ENCODE measurements around the gene EFHC1.

EFHC1 gene

DNA sequence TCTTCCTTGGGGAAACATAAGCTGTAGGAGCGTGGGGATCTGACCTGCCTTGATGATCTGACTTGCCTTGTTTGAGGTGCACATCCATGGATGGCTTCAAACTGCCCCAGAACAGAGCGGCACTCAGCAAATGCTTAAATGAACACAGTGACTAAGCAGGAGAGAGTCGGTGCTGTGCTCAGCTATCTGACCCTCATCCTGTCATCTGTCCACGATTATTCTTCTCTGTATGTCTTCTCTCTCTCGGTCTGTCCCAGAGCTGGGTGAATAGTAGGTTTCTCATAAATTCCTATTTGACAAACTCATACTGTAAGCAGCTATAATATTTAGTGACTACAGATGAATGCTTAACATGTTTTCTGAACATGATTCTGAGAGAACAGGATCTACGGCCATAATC lies 119.5 kb downstream of the EFHC1 start:
- DNase-seq (ENCODE audit: low spot score) = no peak

DNA sequence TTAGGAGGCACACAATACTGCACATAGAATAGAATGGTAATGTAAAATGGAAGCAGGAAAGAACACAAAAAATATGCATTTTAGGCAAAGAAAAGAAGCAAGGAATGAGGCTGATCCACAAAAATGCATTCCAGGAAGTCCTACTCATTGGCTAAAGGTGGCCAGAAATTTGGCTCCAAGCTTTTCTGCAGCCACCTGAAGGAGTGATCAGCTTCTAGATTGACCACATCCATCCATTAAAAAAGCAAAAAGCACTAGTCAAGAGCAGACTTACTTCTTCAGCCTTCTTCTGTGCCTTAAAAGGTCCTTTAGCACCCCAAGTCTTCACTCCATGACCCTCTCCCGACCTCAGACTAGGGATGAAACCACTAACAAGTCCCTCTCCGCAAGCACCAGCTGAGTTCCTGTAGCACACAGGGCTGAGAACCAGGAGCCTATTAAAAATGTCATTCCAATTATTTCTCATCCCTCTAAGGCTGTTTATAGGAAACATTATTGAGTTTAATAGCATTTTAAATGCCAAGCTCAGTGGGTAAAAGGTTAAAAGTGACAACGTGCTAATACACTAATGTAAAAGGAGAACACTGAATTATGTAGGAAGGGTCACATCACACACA lies 120.3 kb downstream of the EFHC1 start:
- no peak for DNase-seq (ENCODE audit: low spot score)

DNA sequence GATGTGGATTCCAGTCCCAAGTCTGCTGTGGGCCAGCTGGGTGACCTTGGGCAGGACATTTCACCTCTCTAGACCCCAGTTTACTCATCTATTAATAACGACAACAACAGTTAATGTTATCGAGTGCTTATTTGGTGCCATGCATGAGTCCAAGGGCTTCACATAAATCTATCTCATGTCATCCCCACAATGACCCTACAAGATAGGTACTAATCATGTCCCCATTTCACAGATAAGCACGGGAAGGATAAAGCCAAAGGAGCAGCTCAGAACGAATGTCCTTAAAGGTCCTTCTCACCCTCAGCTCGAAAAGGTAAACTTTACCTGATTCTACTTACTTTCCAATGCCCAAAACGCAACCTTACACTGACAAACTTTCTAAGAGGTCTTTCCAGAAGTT lies 121.0 kb downstream of the EFHC1 start:
- DNase-seq (ENCODE audit: low spot score) = no peak

DNA sequence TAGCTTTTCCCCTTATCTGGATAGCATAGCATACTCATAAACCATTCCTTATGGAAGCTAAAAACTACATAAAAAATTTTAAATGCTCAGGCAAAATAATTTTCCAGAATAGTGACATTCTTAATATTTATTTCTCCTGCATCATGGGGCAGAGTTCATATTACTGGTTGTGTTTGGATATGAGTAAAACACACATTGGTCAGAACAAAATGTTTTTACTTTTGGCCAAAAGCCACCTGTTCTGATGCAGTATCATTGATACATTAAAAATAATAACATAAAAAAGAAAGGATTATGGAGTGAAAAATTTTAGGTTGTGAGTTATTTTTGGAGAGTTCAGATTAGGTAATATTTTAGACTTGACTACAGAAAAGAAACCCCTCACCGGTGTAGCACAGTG lies 123.1 kb downstream of the EFHC1 start:
- no peak for DNase-seq (ENCODE audit: low spot score)

- no peak for DNase-seq (ENCODE audit: low spot score)
Observed at GRCh38 chr6:52543729-52544601, 123.8 kb downstream of the EFHC1 start.

- no peak for DNase-seq (ENCODE audit: low spot score)
Observed at GRCh38 chr6:52544602-52545405, 124.7 kb downstream of the EFHC1 start.

DNA sequence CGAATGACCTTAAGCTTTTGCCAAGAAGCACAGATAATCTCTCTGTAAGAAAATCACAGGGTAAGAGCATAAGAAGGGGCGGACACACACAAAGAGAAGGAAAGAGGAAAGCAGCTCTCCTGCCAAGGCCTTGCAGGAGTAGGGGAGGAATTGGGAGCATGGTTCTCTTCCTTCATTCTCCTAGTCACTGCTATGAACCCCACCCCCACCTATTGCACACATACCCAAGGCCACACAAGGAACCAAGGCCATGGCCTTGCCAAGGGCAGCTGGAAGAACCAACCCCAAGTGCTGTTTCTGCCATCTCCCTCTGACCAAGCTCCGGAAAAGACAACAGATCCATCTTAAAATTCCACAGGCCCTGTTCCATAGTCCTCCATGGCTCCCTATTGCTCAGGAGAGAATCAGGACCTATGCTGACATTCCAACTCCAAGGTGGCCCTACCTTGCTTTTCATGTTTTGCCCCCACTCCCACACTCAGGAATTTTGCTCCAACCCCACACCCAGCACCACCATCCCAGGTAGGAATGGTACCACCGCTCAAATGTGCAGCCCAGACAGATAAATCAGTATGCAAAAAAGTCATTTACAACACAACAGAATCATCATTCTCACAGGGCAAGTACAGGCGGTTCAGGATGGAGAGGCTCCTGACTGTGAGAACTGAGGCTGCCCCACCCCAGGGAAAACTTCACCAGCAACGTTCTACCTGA lies 125.4 kb downstream of the EFHC1 start:
- DNase-seq (ENCODE audit: low spot score) = no peak

DNA sequence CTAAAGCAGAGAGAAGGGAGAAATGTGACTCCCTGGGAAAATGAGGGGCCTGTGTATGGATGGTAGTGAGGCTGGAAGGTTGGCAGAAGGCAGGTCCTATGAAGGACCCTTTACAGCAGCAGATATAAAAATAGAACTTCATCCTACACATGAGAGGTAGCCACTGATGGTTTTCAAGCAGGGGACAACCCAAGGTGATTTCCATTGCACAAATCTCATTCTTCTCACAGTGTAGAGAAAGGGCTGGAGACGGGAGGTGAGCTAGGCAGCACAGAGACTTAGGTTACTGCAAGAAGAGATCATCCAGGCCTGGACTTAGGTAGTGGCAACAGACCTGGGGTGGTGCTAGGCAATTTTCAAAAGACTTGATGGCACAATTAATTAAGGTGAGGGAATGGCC lies 126.0 kb downstream of the EFHC1 start:
- no peak for DNase-seq (ENCODE audit: low spot score)

GRCh38 chr6:52546678-52547077 lies 126.5 kb downstream of the EFHC1 start:
- no peak for DNase-seq (ENCODE audit: low spot score)

DNA sequence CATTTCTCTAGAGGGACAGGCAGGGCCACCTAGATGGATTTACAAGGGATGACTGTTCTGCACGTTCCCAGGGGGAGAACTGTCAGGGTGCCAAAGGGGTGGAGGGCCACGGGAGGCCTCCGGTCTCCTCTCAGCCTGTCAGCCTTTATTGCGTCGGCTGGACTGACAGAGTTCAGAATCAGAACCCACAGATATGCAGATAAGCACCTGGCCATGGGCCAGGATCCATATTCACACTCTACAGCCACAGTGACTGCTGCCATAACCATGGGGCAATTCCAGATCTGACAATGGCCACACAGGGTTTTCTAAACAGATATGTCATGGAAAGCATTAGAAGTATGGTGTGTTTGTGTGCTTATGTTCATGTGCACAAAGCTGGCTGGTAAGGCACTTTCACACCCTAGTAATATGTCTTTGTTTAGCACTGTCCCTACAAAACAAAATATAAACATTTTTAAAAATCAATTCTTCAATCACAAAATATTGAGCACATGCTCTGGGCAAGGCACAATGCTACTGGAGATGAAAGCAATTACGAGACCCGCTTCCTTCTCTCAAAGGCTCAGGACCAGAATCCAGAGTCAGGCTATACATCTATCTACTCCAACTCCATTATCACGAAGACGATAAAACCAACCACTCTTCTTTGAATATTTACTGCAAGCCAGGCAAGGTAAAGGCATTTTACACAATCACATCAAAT lies 127.7 kb downstream of the EFHC1 start:
- no peak for DNase-seq (ENCODE audit: low spot score)

GRCh38 chr6:52548353-52548713 lies 128.2 kb downstream of the EFHC1 start:
- DNase-seq (ENCODE audit: low spot score) = no peak

DNA sequence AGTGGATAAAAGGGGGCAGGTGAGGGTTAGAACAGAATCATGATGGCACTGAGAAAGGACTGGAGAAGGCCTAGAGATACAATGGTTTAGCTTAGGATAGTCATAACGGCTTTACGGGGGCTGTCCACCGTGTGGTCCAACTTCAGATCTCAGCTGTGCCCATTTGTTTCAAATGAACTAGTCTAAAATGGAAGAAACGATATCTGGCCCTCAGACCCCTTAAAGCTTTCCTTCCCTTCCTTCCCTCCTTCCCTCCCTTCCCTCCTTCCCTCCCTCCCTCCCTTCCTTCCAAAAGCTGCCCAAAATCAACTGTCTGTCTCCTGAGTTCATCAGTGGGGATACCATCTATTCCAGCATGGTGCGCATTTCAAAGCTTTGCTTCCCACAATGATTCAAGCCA lies 128.9 kb downstream of the EFHC1 start:
- no peak for DNase-seq (ENCODE audit: low spot score)

DNA sequence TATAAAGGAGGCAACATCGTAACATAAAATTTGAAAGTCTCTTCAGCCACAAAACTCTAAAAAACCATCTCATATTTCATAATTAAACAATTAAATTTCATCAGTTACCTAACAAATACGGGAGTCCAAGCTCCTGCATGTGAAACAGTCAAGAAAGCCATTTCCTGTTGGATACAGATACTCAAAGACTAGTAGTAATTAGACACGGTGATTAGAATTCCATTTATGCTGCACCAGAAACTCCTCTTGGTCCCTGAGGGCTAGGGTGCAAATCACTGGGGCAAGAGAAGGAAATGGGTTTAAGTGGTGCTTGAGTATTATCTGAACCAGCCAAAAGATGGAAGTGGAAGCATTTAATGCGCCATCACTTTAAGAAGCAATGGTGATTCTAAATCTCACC lies 129.3 kb downstream of the EFHC1 start:
- no peak for DNase-seq (ENCODE audit: low spot score)

- no peak for DNase-seq (ENCODE audit: low spot score)
Observed at GRCh38 chr6:52550014-52550575, 130.0 kb downstream of the EFHC1 start.

GRCh38 chr6:52550870-52551269 lies 130.7 kb downstream of the EFHC1 start:
- DNase-seq (ENCODE audit: low spot score) = no peak

- DNase-seq (ENCODE audit: low spot score) = no peak
Observed at GRCh38 chr6:52551483-52552277, 131.5 kb downstream of the EFHC1 start.

DNA sequence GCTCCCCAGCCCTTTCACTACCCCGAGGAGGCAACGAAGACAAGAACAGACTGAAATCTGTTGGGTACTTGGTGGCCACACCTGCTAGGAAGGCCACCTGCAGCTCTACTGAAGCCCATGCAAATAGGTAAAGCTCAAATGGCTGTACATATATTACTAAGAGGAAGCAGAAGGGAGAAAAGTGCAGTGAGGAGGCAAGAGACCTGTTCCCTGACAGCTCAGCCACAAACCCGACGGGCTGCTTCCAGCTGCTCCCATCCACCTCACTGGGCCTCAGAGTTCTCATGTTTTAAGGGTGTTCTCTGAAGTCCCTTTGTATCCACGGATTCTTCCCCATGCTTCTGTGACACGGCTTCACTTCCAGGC lies 132.1 kb downstream of the EFHC1 start:
- no peak for DNase-seq (ENCODE audit: low spot score)

DNA sequence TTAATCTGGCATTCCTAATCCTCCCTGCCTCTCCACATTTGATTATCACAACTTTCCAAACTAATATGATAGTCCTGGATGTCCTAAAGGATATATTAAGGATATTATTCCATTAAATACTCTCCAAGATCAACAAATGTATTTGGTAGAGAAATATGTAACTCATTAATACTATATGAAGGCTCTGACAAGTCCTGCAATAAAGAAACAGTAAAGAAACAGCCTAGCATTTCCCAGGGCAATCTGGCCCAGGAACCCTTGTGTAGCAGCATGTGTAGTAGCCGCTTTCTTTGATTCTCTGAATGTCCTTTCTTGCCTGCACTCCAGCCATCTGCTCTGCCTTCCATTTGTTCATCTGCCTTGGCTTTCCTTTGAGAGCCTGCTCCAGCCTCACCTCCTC lies 133.0 kb downstream of the EFHC1 start:
- no peak for DNase-seq (ENCODE audit: low spot score)

DNA sequence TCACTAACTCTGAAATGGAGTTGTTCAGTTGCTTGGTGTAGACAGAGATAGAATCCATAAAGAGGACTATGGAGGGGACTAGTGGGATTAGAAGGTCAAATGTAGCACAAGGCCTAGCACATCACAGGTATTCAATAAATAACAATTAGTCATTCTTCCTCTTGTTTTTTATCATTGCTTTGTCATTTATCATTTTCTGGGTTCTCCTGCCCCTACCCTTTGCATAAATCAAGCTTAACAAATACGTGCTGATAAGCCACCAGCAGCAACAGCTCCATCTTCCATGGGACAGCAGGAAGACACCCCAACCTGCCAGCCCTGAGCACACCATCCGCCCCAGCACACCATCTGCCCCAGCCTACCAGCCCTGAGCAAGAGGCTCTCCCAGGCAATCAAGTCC lies 133.6 kb downstream of the EFHC1 start:
- no peak for DNase-seq (ENCODE audit: low spot score)

DNA sequence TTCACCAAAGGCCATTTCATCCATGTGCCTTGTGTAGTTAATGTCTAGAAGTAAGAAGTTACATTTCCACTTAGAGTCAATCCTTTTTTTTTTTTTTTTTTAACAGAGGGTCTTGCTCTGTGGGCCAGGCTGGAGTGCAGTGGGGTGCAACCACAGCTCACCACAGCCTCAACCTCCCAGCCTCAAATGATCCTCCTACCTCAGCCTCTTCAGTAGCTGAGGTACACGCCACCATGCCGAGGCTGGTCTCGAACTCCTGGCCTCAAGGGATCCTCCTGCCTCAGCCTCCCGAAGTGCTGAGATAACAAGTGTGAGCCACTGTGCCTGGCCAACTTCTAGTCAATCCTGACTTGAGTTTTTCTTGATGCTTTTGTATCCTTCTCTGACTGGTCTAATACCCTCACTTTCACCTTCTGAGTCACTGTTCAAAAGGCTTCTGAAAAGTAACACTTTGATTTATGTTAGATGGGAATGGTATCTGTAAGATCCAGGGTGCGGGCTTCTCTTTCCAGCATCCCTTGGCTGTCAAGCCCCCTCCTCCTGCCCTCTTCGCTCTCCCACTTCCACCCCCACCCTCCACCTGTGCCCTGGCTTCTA lies 134.6 kb downstream of the EFHC1 start:
- DNase-seq (ENCODE audit: low spot score) = no peak

Measured in CD4-positive, alpha-beta T cell treated with Interleukin-15 for 4 hours (primary cell).